Mesenteric fat pad (tissue), 1 donor: ENCODE measurements around the gene CFAP46. TPM values are rescaled to one million over a fixed set of nuclear protein-coding genes. Genes with fewer than 3 reads are reported as not detected.

Experiments
- DNase-seq: peaks from one replicate; pipeline ENCODE4 v3.0.0-alpha.2; 2020; ENCODE audit warnings: low spot score
- total RNA-seq: library from RNA; stranded (reverse); fragmentation: NEBNext Ultra II Directional; extraction: Animal tissue kit (Norgen Biotek cat#: 25700); gene quantifications from one replicate; pipeline ENCODE4 v1.2.1, GENCODE V29; 2021
- donor health status: DM: yes; HTN: yes; CAD: no.

The CFAP46 gene
- total RNA-seq, 1 donor from 2014 or later: not detected

DNA sequence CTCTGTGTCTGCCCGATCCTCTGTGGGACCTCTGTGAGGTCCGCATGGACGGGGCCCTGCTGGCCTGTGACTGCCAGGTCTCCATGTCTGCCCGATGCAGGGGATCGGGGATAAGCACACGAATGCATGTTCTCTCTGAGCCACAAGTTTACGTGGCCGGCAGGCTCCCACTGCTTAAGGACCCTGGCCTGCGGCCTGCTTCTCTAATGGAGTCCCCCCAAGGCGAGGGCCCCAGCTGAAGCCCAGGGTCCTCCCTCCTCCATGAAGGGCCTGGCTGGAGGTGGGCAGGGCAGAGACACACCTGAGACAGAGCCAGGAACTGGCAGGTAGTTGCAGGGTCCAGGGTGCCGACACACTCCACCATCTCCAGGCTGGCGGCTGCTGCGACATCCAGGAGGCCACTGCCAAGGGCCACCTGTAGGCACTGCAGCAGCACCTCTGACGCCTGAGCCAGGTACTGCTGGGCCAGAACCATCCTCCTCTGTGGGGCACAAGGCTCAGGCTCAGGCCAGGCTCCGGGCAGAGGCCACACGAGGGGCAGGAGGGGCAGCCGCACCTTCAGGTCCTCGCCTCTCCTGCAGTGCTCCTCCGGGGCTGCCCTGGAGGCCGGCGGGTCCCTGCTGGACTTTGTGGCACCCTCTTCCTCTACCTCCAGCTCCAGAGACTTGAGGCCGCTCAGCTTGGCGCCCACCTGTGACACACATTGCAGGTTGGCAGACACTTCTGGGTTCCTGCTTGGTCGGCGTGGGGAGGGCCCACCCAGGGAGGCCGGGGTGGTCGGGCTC is 95.5 kb downstream of the CFAP46 start:
- DNase-seq: peak; percentile 87

DNA sequence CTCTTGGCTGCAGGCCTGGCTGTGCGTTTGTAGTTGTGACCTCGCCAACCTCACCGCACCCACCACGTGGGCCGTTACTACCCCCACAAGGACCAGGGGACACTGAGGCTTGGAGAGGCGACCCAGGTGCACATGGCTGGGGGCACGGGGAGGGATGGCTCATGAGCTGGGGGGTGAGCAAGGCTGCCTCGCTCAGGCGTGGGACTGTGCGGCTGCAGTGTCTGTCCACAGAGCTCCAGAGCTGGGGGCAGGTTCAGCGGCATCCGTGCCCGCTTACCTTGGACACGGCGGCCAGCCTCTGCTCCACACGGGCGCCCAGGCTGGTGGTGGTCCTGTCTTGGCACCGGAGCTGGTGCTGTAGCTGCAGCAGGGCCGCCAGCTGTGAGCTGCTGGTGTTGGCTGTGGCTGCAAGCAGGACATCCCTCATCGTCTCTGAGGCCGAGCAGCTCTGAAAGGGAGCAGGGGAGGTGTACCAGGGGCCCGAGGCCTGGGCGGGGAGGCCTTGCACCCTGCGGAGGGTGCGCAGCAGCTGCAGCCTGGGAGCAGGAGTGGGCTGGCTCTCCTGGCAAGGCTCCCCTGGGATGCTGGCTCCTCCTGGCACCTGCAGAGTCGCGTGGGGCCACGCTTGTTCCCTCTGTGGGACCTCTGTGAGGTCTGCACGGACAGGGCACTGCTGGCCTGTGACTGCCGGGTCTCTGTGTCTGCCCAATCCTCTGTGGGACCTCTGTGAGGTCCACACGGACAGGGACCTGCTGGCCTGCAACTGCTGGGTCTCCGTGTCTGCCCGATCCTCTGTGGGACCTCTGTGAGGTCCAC is 96.4 kb downstream of the CFAP46 start:
- DNase-seq: peak; percentile 77

DNA sequence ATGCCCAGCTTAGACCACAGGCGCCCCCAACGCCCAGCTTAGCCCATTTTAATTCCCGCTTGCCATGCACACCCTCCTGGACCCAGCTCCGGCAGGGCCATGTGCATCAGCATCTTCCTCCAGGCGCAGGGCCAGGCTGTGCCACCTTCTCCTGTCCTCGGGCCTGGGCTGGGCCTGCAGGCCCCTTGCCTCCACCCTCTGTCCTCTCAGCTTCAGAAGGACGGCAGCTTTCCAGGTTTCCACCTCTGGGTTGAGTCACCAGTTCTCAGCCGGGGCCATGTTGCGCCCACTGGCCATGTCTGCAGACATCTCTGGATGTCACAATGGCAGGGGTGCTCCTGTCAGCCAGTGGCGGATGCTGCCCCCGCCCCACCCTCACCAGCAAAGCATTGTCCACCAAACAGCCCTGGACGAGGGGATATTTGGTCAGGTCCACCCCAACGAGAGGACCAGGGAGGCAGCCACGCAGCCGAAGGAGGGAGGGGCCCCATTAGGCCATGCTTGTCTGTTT is 97.3 kb downstream of the CFAP46 start:
- peak; percentile 78 for DNase-seq

DNA sequence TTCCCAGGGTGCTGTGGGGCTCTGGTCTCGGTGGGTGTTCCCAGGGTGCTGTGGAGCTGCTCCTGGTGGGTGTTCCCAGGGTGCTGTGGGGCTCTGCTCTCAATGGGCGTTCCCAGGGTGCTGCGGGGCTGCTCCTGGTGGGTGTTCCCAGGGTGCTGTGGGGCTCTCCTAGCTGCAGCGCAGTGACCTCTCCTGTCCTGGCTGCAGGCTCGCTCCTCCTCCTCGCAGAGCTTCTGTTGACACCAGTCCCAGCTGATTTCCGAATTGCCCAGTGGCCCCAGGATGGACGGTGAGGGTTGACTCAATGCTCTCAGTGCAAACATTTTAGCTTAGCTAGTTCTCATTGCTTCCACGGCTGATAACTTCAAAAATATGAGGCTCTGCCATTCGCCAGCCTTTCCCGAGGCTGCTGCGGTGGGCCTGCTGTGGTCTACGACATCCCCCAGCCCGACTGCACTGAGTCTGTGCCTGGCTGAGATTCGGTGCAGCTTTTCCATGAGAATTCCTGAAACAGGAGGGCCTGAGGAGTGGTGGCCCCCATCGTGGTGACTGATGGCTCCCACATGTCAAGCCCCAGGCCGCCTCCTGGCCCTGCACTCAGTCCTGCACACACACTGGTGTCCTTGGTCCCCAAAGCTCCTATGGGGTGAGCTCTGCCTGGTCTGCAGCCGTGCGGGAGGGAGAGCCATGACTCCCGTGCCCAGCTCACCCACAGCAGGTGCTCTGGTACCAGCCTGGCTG is 98.1 kb downstream of the CFAP46 start:
- DNase-seq: peak; percentile 83

DNA sequence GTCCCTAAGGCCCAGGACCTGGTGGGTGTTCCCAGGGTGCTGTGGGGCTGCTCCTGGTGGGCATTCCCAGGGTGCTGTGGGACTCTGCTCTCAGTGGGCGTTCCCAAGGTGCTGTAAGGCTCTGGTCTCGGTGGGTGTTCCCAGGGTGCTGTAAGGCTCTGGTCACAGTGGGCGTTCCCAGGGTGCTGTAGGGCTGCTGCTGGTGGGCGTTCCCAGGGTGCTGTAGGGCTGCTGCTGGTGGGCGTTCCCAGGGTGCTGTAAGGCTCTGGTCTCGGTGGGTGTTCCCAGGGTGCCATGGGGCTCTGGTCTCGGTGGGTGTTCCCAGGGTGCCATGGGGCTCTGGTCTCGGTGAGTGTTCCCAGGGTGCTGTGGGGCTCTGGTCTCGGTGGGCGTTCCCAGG is 99.1 kb downstream of the CFAP46 start:
- peak; percentile 35 for DNase-seq

DNA sequence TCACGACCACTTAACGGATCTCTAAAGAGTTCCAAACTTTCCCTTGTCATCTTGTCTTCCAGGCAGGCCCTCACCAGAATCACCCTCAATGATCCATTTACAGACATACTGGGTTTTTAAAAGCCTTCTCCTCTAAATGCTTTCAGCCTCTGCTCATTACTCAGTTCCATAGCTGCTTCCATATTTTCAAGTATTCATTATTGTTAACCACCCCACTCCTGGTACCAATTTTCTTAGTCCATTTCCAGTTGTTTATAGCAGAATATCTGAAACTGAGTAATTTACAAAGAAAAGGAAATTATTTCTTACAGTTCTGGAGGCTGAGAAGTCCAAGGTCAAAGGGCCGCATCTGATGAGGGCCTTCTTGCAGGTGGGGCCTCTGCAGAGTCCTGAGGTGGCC is 100.0 kb downstream of the CFAP46 start:
- DNase-seq: peak; percentile 35

DNA sequence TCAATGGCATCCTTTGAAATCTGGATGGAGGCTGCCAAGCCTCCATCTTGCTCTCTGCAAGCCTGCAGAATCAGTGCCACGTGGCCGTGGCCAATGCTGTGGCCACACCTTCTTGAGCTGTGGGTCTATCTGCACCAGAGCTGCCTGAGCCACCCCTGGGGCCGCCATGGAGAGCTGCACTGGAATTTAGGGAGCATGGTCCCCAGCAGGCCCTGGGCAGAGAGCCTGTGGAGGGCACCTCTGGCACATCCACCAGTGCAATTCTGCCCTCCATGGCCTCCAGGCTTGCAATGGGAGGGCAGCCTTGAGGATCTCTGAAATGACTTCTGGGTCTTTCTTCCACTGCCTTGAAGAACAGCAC is 100.8 kb downstream of the CFAP46 start:
- peak; percentile 69 for DNase-seq

DNA sequence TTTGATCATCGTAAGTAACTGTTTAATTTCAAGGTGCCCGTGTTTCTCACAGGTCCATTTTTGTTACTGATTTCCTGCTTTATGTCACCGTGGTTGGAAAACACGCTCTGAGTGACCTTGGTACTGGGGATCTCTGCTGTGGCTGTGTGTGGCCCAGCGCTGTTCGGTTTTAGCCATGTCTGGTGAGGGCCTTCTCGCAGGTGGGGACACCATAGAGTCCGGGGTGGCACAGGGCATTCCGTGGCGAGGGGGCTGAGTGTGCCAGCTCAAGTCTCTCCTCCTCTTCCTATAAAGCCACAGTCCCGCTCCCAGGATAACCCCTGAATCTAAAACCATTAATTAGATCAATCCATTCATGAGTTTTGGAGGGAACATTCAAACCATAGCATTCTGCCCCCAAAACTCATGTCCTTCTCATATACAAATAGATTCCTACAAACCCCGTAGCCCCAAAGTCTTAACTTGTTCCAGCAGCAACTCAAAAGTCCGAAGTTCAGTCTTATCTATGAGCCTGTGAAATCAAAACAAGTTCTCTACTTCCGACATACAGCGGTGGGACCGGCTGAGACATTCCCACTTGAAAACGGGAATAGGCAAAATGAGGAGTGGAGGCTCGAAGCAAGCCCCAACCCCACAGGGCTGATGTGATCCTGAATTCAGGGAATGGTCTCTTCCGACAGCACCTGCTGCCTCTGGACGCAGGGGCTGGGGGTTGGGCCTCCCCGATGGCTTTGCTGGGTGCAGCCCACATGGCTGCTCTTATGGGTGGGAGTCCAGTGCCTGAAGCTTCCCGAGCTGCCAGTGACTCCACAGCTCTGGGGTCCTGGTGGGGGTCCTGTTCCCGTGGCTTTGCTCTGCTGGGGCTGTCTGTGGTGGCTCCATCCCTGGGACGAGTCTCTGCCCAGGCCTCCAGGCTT is 101.4 kb downstream of the CFAP46 start:
- peak; percentile 8 for DNase-seq

DNA sequence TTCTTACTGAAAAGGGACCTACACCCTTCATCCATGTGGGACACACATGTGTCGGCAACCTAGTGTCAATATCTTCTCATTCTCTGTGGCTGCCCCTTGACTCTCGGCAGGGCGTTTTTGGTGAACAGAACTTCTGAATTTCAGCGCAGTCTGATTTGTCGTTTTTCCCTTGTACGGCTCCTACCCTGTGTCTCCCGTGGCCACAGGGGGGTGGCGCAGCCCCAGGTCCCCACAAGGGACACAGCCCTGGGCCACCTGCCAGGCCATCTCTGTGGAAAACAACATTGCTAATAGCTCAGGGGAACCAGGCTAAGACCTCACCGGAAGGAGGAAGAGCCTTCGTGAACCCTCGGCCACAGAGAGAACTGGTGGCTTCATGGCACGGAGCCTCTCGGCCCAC is 103.3 kb downstream of the CFAP46 start:
- DNase-seq: peak; percentile 45

DNA sequence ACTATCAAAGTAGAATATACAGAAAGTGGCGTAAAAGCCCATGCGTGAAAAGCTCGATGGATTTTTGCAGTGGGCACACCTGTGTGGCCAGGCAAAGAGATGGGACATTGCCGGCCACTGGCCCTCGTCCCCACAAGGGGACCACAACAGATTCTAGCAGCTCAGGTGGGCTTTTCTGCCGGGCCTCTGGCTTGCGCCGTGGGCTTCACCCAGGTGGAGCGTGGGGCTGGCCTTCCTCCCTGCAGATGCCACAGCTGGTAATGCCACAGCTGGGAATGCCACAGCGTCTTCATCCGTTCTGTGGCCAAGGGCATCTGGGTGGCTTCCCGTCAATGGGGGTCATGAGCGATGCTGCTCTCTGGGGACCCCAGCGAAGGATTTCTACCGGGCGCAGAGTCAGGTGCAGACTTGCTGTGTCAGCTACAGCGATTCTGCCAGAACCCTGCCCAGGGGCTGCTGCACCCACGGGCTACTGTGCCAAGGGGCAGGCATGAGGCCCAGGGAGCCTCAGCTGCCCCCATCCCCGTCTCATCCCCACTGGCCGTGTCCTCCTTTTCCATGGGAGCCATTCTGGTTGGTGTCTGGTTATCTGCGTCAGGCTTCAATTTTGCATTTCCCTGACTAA is 103.9 kb downstream of the CFAP46 start:
- DNase-seq: peak; percentile 88

DNA sequence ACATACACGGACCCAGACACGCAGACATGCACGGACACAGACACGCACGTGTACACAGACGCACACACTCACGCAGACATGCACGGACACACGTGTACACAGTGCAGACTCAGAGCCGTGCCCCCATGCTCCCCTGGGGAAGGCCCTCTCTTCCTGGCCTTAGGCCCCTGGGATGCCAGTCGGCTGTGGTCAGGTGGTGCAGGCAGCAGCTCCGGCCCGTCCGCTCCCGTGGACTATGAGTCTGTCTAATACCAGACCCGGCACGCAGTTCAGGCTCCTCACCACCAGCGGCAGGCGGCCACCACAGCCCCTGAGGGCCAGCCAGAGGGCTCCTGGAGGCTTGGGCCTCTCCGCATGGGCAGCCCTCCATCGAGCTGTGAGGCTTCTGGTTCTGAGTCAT is 104.5 kb downstream of the CFAP46 start:
- DNase-seq: peak; percentile 88

DNA sequence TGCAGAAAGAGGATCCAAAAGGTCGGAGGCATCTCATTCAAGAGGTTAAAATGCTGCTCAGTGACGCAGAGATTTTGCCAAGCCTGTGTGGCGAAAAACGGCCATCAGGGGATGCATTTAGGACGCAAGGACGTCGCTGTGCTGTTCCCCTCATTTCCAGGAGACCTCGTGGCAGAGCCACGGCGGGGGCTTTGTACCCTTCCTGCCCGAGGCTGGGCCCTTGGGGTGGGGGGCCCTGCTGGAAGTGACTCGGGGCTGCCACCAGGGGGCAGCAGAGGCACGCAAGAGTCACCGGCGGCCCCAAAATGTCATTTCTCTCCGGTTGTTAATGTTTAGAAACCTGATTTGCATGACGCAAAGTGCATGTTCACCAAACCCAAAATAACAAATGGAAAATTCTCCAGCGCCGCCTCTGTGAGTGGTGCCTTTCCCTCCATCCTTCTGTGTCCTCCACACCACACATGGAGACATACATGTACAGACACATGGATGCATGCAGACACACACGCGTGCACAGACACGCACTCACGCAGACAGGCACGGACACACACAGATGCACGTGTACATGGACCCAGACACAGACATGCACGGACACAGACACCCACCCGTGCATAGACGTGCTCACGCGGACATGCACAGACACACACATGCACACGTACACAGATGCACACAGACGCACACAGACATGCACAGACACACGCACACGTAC is 105.4 kb downstream of the CFAP46 start:
- DNase-seq: peak; percentile 84

DNA sequence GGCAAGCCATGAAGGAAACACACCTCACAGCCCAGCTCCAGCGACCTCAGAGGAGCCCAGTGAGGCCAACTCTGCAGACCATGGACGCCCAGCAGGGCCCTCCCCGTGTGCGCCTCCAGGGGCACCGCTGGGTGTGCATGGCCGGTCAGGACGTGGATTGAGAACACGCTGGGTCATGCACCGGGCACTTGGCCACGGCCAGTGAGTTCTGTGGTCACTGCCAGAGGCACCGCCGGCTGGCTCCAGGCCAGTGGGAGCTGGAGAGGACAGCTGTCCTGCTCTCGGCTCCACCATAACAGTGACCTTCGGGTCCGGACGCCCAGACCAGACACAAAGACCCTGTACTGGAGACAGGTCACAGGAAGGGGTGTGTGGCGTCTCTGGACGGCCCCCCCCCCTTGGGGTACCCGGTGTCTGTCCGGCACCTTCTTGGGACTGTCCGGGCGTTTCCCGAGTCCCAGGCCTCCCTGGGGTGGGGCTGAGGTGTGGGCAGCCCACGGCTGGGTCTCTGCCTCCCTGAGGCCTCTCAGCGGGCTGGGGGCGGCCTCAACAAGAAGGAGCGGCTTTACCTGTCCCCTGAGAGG is 106.0 kb downstream of the CFAP46 start:
- DNase-seq: peak; percentile 84

DNA sequence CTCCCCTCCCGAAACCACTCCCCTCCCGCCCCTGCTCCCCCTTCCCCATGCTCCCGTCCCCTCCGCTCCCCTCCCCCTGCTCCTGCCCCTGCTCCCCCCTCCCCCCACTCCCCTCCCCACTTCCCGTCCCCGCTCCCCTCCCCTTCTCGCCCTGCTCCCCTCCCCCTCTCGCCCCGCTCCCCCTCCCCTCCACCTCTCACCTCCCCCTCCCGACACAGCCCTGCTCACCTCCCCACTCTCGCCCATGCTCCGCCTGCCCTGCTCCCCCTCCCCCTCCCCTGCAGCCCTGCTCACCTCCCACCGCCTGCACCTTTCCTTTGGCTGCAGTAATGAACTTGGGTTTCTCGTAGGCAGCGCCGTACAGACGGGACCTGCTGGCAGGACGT is 106.5 kb downstream of the CFAP46 start:
- peak; percentile 49 for DNase-seq

DNA sequence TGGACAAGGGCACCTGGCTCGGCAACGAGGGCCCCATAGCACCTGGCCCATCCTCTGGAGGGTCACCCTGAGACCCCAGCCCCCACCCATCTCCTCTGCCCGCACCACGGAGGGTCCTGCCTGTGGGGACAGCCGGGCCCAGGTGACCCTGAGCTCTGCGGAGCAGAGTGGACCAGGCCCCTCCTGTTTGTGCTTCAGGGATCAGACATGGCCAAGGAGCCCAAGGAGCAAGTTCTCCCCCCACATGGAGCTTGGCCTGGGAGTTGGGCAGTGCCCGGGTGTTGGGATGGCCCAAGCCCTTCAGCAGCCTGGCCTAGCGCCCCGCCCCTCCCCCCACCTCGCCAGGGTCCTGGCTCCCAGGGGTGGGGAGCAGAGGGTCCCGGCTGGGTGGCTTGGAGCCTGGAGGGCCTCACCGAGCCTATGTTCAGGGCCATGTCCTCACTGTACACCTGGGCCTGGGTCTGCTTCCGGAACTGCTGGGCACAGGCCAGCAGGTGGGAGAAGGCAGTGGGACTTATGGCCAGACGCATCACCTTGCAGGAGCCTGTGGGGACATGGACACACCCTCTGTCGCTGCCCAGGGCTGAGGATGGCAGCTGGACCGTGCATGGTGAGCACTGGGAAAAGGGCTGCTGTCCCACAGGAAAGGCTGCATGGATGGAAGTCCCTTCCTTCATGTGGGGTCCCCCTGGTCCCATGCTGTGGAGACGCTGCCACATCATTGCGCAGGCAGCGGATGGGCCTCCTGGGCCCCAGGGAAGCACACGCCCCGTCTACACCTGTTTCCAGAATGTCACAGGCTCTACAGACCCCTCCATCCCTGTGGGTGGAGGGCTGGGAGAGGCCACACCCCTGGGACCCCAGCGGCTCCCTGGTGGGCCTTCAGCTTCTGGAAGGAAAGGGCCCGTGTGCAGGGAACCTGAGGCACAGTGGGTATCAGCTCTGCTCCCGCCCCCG is 107.2 kb downstream of the CFAP46 start:
- peak; percentile 87 for DNase-seq

DNA sequence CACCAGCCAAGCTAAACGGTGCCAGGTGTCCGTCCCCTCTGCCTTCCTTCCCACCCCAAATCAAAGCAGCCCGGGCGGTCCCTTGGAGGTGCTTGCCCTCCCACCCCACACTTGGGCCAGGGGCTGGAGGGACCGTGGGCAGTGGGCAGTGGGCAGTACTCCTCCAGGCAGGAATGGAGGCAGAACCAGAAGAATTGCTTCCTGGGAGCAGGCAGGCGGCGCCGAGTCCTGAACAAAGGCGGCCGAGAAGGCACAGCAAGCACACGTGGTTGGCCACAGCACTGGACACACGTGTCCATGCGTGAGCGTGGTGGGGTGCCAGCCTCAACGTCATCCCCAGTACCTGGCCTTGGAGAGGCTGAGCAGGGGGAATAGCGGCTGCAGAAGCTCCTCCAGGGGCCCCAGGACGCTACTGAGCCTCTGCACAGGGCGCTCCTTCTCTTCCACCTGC is 108.0 kb downstream of the CFAP46 start:
- DNase-seq: peak; percentile 74

DNA sequence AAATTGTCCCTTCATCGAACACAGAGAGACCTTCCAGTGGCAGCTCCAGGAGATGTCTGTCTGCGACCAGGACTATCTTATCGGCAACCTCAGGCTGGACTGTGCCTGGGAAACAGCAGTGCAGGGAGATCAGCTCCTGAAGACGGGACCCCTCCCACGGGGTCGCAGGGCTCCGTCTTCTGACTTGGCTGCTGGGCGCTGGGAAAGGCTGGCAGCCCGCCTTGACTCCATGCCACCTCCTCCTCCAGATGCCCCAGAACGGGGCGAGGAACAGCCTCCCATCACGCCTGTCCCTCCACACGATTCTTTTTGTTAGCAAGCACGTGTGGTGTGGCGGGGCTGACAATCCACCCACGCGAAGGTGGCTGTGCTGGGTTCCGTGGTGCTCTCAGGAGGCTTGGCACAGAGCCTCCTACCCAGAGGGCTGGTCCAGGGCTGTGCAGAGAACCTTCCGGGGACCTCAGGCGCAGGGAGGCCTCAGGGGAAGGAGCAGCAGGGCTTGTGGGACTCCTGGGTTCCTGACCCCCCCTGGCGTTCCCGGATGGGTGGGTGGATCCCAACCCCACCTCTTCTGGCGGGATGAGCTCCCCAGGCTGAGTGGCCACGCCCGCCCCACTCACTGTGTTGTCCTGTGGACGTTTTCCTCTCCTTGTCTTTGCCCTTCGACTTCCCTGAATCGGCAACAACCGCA is 108.8 kb downstream of the CFAP46 start:
- peak; percentile 87 for DNase-seq
